KG1 (cell line): ENCODE data around the gene PSMB7.

Experiments used
- DNase-seq: peaks from one replicate; lab custom pipeline; 2025; lab: John Stamatoyannopoulos, UW

Gene PSMB7

DNA sequence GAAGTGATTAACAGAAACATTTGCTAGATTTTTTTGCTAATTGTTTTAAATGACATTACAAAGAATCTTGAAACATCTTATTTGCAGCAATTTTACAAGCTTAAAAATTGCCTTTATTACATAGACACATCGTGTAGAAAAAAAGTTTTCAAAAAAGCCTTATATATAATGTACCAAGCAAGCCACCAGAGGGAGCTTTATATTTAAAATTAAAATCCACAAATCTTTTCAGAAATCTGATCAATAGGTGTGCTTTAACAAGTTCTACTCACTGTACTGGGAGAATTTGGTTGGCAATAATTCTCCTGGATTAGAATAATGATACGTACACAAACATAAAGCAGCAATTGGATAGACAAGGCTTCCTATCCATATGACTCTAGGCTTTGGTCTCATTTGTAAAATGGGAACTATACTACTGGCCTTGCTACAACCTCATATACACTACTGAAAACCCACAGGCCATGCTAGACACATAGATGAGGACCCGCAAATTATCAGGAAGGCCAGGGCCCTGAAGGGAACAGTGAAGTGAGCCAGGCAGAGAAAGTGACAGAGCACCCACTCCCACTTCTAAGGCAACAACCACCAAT, 4.8 kb downstream of the PSMB7 start:
- DNase-seq = peak; percentile 6

DNA sequence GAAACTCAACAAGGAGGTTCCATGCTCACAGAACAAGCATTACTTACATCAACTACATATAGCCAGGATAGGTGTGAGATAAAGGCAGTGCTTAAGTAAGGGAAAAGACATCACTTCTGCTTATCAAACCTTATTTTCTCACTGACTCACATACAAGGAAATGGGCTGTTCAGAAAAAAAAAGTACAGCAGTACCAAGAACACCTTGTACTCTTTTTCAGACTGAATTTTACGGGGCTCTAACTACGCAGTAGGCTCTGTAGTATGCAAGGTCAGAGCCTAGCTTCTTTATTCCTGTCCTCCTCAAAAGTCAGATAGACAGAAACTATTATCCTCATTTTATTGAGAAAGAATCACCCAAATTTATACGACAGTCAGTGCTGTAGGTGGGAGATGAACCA, 5.8 kb downstream of the PSMB7 start:
- DNase-seq = no peak

DNA sequence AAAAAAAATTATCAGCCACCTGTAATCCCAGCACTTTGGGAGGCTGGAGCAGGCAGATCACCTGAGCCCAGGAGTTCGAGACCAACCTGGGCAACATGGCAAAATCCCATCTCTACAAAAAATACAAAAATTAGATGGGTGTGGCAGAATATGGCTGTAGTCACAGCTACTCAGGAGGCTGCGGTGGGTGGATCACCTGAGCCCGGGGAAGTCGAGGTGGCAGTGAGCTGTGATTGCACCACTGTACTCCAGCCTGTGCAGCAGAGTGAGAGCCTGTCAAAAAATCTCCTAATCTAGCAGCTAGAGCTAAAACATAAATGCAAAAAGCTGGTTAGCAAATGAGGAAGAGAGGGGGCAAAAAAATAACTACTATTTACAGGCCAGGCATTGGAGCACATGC, 12.0 kb downstream of the PSMB7 start:
- no peak for DNase-seq

DNA sequence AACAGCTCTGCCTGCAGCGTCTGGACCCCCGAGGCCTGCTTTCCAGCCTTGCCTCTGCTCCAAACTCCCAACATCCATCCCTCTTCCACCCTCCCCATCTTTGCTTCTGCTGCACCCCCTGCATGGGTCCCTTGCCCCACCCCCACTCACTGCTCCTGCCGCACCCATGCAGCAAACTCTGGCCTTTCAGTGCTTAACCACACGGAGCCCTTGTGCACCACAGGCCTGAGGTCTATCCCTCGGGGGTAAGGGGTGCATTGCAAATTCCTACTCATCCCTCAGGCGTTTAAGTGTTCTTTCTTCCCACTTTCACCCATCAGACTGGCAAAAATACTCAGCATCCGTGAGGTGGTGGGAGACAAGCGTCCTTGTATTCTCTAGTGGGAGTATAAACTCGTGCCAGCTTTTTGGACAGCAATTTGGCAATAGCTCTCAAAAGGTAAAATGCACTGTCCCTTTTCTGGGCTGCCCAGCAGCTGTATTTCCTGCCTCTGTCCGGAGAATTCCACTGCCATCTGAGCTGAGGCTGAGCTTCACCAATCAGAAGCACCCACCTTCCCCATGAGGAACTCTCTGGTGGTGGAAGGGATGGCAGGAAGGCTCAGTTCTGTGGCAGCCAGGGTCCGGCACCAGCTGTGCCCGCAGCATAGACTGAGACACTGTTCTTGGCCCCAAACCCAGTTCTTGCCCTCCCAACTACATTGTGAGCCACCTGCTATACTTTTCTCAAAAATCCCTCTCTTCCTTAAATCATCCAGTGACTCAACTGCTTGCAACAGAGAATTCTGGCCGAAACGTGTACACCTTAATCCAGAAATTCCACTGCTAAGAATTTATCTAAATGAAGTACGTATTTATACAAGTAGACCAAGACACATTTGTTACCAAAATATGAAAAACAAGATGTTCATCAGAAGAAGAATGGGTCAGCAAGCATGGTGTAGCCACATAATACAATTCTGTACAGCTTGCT, 15.0 kb downstream of the PSMB7 start:
- DNase-seq = no peak

DNA sequence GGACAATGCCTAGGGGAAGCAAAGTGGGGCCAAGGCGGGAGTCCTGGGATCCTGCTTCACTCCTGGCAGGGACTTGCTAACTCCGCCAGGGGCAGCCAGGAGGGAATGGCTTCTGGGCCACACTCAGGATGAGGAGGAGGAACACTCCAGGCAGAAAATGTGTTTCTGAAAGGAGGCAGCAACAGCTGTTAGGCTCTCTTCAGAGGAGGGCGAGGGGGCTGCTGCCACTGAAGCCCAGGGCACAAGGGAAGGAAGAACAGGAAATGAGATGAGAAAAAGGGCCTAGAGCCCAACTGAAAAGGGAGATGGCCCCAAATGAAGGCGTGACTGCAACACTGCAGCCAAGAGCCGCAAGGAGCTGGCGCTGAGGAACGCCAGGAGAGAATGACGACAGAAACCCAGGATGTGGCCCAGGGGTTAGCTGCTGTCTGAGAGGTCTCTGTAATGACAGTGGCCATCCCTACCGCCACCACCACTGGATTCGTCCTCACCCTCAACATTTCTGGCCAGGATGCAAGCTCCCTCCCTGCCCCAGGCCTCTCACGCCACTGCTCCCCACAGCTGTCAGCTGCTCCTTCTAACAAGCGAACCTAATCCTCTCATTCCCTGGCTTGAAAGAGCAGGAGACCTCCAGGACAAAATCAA, 15.8 kb downstream of the PSMB7 start:
- no peak for DNase-seq

- no peak for DNase-seq
These were observed 16.9 kb downstream of the PSMB7 start for GRCh38 chr9:124398191-124398935.

DNA sequence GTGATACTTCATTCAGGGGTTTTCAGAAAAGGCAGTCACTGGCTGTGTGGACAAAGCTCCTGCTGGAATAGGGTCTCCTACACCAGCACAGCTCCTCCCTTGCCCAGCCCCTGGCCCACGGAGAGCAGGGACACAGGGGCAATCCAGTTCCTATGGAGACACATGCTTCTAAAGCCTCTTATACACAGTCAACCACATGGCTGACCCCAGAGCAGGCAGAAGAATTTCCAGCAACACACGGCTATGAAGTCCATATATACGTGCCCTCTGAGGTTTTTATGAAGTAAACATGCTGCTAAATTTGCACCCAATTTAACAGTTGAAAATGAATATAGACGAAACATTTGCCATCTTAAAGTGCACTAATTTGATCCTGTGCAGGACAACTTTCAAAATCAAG, 19.4 kb downstream of the PSMB7 start:
- no peak for DNase-seq

DNA sequence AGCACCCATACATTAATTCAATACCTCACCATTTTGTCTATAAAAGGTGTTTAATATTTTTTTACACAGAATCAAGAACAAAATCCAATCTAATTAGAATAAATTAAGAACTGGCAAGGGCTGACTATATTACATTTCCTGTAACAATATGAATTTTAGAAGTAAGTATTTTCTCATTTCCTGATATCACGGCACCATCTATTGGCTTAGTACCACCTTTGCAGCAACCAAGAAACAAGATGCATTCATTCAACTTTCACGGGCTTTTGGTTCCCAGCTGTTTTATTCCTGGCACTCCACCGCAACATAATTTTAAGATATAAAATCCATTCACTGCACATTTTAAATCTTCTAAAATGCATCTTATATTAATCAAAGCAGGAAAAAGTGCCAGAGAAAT, 20.6 kb downstream of the PSMB7 start:
- no peak for DNase-seq

GRCh38 chr9:124394167-124394566, 21.1 kb downstream of the PSMB7 start:
- DNase-seq = no peak

DNA sequence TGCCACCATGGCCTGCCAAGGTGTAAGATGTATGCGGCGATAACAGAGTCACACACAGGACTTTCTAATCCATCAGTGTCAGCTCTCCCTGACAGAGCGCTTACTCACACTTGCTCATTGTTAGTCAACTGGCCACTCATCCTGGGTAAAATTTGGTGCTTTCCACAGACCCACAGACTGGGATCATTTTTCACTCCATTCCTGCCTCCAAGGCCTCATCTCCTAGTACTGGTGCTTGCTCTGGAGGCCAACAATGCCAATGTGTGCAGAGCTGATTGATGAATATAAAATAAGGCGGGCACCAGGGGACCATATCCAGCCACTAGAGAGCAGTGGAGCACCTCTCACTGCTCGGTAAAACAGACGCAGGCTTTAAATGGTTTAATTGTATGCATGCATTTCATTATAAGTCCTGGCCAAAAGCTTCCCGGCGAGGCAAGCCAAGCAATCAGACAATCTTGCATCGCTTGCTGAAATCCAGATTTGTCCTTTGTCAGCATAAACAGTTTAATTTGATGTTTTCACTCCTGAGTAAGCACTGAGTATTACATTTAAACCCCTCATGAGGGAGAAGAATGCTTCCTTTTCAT, 22.3 kb downstream of the PSMB7 start:
- DNase-seq = no peak

- no peak for DNase-seq
These were observed 22.9 kb downstream of the PSMB7 start for GRCh38 chr9:124392254-124392870.

- DNase-seq = no peak
These were observed 24.2 kb downstream of the PSMB7 start for GRCh38 chr9:124390794-124391658.

GRCh38 chr9:124389146-124389939, 25.9 kb downstream of the PSMB7 start:
- no peak for DNase-seq

DNA sequence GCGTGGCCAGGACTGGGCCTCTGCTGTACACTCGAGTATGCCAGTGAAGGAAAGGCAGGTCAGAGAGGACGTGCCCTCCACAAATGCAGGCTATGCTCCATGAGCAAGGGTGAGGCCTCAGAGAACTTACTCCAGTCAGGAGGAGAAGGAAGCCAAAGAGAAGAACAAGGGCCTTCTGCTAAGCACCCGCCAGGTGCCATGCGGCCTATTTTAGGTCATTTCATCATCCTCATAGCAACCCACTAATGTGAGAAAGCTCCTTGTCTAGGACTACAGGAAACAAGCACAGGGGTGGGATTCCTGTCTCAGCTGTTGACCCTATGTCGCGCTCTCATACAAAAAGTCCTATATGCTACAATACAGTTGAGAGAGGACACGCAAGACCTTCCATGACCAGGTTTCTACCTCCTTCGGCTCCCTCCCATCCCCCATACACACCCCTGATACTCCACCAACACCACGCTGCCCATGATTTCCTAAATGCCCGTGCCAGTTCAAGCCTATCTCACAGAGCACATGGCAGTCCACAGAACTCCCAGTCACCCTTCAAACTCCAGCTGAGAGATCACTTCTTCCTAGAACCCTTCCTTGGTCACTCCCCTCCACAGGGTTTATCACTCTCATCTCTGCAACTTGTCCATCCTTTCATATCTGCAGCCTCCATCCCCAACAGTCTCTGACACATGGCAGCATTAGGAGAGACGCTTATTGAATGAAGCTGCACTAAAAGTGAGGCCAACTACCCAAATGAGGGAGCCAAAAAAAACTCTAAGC, 26.8 kb downstream of the PSMB7 start:
- DNase-seq = no peak

DNA sequence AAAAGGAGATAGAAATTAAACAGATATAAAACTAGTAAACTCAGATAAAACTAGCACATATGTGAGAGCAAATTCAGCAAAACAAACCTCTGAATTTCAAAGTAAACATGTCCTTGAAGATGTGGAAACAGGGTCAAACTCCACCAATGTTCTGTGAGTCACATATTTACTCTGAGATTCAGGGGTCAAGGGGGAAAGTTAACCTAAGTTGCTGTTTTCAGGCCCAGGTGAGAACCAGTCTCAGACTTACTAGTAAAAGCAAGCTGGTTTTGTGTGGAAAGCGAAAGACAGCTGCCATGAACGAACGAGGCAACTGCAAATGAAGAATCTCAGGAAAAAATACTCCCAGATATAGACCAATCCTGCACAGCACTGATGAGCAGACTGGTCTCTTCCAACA, 29.0 kb downstream of the PSMB7 start:
- DNase-seq = no peak

- DNase-seq = no peak
These were observed 29.6 kb downstream of the PSMB7 start for GRCh38 chr9:124385623-124386022.

GRCh38 chr9:124384846-124385245, 30.4 kb downstream of the PSMB7 start:
- no peak for DNase-seq

GRCh38 chr9:124384210-124384609, 31.0 kb downstream of the PSMB7 start:
- no peak for DNase-seq
